ENCODE results near the gene UBE2L3. TPM values are rescaled to one million over a fixed set of nuclear protein-coding genes. Genes with fewer than 3 reads are reported as not detected.
"Not testable (repeated sequence)": the region's sequence is repeated elsewhere in the genome, so short reads cannot be mapped to it uniquely, and the experiment has no call there.

The UBE2L3 gene
- total and polyA plus RNA-seq, 2 of the 13 experiments (the other 11 are each of a cell fraction or from before 2014, with no cell fraction given) = 30.2 to 58.1 TPM

DNA sequence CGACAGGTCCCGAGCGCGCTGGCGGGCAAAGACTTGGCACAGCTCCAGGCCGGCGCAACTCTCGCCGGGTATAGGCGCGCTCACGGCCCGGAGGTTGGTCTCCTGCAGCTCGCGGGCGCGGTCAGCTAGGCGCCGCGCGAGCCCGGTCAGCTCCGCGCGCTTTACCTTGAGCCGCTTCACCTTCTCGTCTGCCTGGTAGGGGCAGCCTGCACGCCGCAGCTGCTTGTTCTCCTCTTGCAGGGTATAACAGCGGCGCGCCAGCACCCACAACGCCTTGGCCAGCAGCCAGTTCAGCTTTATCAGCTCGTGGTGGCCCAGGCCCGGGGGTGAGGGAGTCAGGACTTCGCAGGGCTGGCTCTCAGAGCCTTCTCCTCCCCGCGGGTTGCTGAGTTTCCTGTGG is 18.0 kb upstream of the UBE2L3 start:
- intact Hi-C loops (cut with micrococcal nuclease; ENCODE audit: unreplicated experiment); H3K4me3 ChIP-seq (replicated peaks in 1 of 3; ENCODE audit: insufficient read depth in 1 of 3, low read depth in 2 of 3, low read length in 3 of 3); in situ Hi-C loops (cut with HindIII; ENCODE audit: extremely low pct_ligation_motif_present, low pct_unique_long_range_greater_than_20kb): not testable (repeated sequence)

GRCh38 chr22:21550008-21550677 is 17.4 kb upstream of the UBE2L3 start:
- H3K36me3 ChIP-seq (replicated peaks in 1 of 2; ENCODE audit: control insufficient read depth in 1 of 2, insufficient read depth in 2 of 2, low read length in 2 of 2); H3K4me3 ChIP-seq (replicated peaks in 1 of 3; ENCODE audit: insufficient read depth in 1 of 3, low read depth in 2 of 3, low read length in 3 of 3); BruUV-seq (replicated peaks); intact Hi-C loops (cut with micrococcal nuclease; ENCODE audit: unreplicated experiment); H3K4me2 ChIP-seq (ENCODE audit: low read depth, low read length); POLR2A ChIA-PET; CTCF ChIA-PET (ENCODE audit: low intra/inter-chr PET ratio, low total read pairs); H4K20me1 ChIP-seq (ENCODE audit: insufficient read depth, low read length); H3K27ac ChIP-seq (ENCODE audit: extremely low read length, insufficient read depth, low read length); H3K9ac ChIP-seq (ENCODE audit: insufficient read depth, low read depth, low read length); in situ Hi-C loops (cut with HindIII; ENCODE audit: extremely low pct_ligation_motif_present, low pct_unique_long_range_greater_than_20kb); H3K27me3 ChIP-seq (ENCODE audit: control insufficient read depth in 1 of 2, insufficient read depth in 2 of 2, low read length in 2 of 2); H3K79me2 ChIP-seq (ENCODE audit: insufficient read depth, low read length); DNase-seq (ENCODE audit: low spot score); H2AFZ ChIP-seq (ENCODE audit: low read length); FAIRE-seq; H3K9me3 ChIP-seq (ENCODE audit: low read length); H3K4me1 ChIP-seq (ENCODE audit: insufficient read depth, low read length): not testable (repeated sequence)
- no CpG with 5 or more reads among the region's 62 CpGs for WGBS (ENCODE audit: low lambda C conversion rate)
- ATAC-seq = peak; percentile 91

More for the DNA sequence above, 18.0 kb upstream of the UBE2L3 start:
- H3K27ac ChIP-seq (ENCODE audit: extremely low read length, insufficient read depth, low read length); H3K79me2 ChIP-seq (ENCODE audit: insufficient read depth, low read length); POLR2A ChIA-PET; H3K4me2 ChIP-seq (ENCODE audit: low read depth, low read length); H3K4me1 ChIP-seq (ENCODE audit: insufficient read depth, low read length); FAIRE-seq; H4K20me1 ChIP-seq (ENCODE audit: insufficient read depth, low read length); CTCF ChIA-PET (ENCODE audit: low intra/inter-chr PET ratio, low total read pairs); H3K27me3 ChIP-seq (ENCODE audit: control insufficient read depth in 1 of 2, insufficient read depth in 2 of 2, low read length in 2 of 2); DNase-seq (ENCODE audit: low spot score); H3K9me3 ChIP-seq (ENCODE audit: low read length); H3K9ac ChIP-seq (ENCODE audit: insufficient read depth, low read depth, low read length); BruUV-seq (replicated peaks); H3K36me3 ChIP-seq (replicated peaks in 1 of 2; ENCODE audit: control insufficient read depth in 1 of 2, insufficient read depth in 2 of 2, low read length in 2 of 2); H2AFZ ChIP-seq (ENCODE audit: low read length): not testable (repeated sequence)
- ATAC-seq = peak; percentile 56
- WGBS (ENCODE audit: low lambda C conversion rate) = no CpG with 5 or more reads among the region's 38 CpGs

DNA sequence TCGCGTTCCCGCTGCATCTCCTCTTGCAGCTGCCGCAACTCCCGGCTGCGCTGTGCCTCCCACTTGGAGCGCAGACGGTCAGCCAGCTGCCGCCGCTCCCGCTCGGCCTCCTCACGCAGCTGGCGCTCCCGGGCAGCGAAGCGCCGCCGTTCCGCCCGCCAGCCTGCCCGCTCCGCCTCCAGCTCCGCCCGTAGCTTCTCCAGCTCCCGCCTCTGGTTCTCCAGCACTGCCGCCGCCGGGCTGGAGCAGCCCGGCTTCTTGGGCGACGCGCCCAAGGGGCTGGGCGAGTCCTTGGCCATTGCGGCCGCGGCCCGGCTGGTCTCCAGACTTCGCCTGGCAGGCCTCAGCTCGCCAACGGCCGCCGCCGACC is 16.9 kb upstream of the UBE2L3 start:
- not testable (repeated sequence) for FAIRE-seq
- no CpG with 5 or more reads among the region's 44 CpGs for WGBS (ENCODE audit: low lambda C conversion rate)

DNA sequence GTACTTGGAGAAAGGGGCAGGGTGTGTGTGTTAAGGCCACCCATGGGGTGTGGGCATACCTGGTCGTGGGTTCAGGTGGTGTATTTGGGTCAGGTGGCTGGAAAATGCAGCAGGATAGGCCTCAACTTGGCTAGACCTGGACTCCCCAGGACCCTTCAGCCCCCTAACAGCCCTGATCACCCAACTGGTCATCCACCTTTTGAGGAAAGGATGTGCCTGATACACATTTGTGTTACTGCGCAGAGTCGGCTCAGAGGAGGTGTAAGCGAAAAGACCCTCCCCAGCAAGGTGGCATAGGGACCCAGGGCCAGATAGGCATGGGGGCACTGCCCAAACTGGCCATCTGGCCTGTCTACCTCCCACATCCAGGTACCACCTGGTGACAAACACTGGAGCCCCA is 16.2 kb upstream of the UBE2L3 start, which contains the start of gene RIMBP3C:
Gene RIMBP3C, minus strand, starts transcription at position 101 of the 400 bp plus-strand sequence. CDS start 485 bp downstream, outside the sequence.
- H2AFZ ChIP-seq (ENCODE audit: low read length); ATAC-seq; H3K27me3 ChIP-seq (ENCODE audit: control insufficient read depth in 1 of 2, insufficient read depth in 2 of 2, low read length in 2 of 2); in situ Hi-C loops (cut with HindIII; ENCODE audit: extremely low pct_ligation_motif_present, low pct_unique_long_range_greater_than_20kb); intact Hi-C loops (cut with micrococcal nuclease; ENCODE audit: unreplicated experiment); H3K9ac ChIP-seq (ENCODE audit: insufficient read depth, low read depth, low read length); BruUV-seq (replicated peaks); H3K27ac ChIP-seq (ENCODE audit: extremely low read length, insufficient read depth, low read length); H3K4me2 ChIP-seq (ENCODE audit: low read depth, low read length); H3K9me3 ChIP-seq (ENCODE audit: low read length); H3K79me2 ChIP-seq (ENCODE audit: insufficient read depth, low read length); POLR2A ChIA-PET; FAIRE-seq; H4K20me1 ChIP-seq (ENCODE audit: insufficient read depth, low read length); DNase-seq (ENCODE audit: low spot score); H3K4me1 ChIP-seq (ENCODE audit: insufficient read depth, low read length); CTCF ChIA-PET (ENCODE audit: low intra/inter-chr PET ratio, low total read pairs); H3K4me3 ChIP-seq (replicated peaks in 1 of 3; ENCODE audit: insufficient read depth in 1 of 3, low read depth in 2 of 3, low read length in 3 of 3); H3K36me3 ChIP-seq (replicated peaks in 1 of 2; ENCODE audit: control insufficient read depth in 1 of 2, insufficient read depth in 2 of 2, low read length in 2 of 2): not testable (repeated sequence)
- no CpG with 5 or more reads among the region's 4 CpGs for WGBS (ENCODE audit: low lambda C conversion rate)

More for the DNA sequence above, 16.9 kb upstream of the UBE2L3 start:
- H3K27ac ChIP-seq (ENCODE audit: extremely low read length, insufficient read depth, low read length); intact Hi-C loops (cut with micrococcal nuclease; ENCODE audit: unreplicated experiment); BruUV-seq (replicated peaks); in situ Hi-C loops (cut with HindIII; ENCODE audit: extremely low pct_ligation_motif_present, low pct_unique_long_range_greater_than_20kb); H3K36me3 ChIP-seq (replicated peaks in 1 of 2; ENCODE audit: control insufficient read depth in 1 of 2, insufficient read depth in 2 of 2, low read length in 2 of 2); H4K20me1 ChIP-seq (ENCODE audit: insufficient read depth, low read length); CTCF ChIA-PET (ENCODE audit: low intra/inter-chr PET ratio, low total read pairs); H3K9ac ChIP-seq (ENCODE audit: insufficient read depth, low read depth, low read length); H3K4me3 ChIP-seq (replicated peaks in 1 of 3; ENCODE audit: insufficient read depth in 1 of 3, low read depth in 2 of 3, low read length in 3 of 3); POLR2A ChIA-PET; H3K4me1 ChIP-seq (ENCODE audit: insufficient read depth, low read length); DNase-seq (ENCODE audit: low spot score); H3K4me2 ChIP-seq (ENCODE audit: low read depth, low read length); H3K79me2 ChIP-seq (ENCODE audit: insufficient read depth, low read length); H2AFZ ChIP-seq (ENCODE audit: low read length); H3K27me3 ChIP-seq (ENCODE audit: control insufficient read depth in 1 of 2, insufficient read depth in 2 of 2, low read length in 2 of 2); H3K9me3 ChIP-seq (ENCODE audit: low read length): not testable (repeated sequence)
- ATAC-seq = peak; percentile 53
